GM12878 (cell line): Measurements from ENCODE around the gene TRIP12. TPM values are rescaled to one million over a fixed set of nuclear protein-coding genes. Genes with fewer than 3 reads are reported as not detected.
A peak's percentile ranks its signal among the peaks of the same experiment; 100 is the strongest.
"Not testable (repeated sequence)": the region's sequence is repeated elsewhere in the genome, so short reads cannot be mapped to it uniquely, and the experiment has no call there.

Experiments
- ATAC-seq: fragments of 200-7000 bp; cut with Tn5 transposase; 3 replicates; pipeline ENCODE4 v1.9.1; 2020; ENCODE audit warnings: mild to moderate bottlenecking, moderate library complexity
- BruUV-seq: library from RNA; stranded (reverse); fragments of 400-500 nt; replicated peaks from 2 replicates; lab custom pipeline; 2021; lab: Mats Ljungman, UMichigan
- CTCF ChIA-PET: fragments of 300-600 bp; sonication (Branson Sonifier 250); formaldehyde crosslinking; extraction: SDS; loops from one replicate; lab custom pipeline; 2021; ENCODE audit warnings: inconsistent platforms; lab: Yijun Ruan, JAX
- POLR2A ChIA-PET: fragments of 350-600 bp; formaldehyde crosslinking; extraction: SDS; loops from one replicate; lab custom pipeline; 2021; ENCODE audit warnings: inconsistent platforms; lab: Charles Lee
- RAD21 ChIA-PET: fragments of 300-600 bp; sonication (Branson Sonifier 250); formaldehyde crosslinking; loops from one replicate; lab custom pipeline; 2023; ENCODE audit warnings: antibody characterized with exemption; ENCODE audit not compliant: unreplicated experiment; lab: Charles Lee
- SMC1A ChIA-PET: fragments of 300-600 bp; sonication (Branson Sonifier 250); formaldehyde crosslinking; loops from one replicate; lab custom pipeline; 2023; ENCODE audit not compliant: unreplicated experiment, uncharacterized antibody; lab: Charles Lee
- DNase-seq: peaks from one replicate; pipeline ENCODE4 v3.0.0-alpha.2; 2011; ENCODE audit warnings: low read depth, low spot score
- FAIRE-seq: peaks from 3 replicates; lab custom pipeline; 2011; peaks lifted over from hg19 to GRCh38; lab: Jason Lieb, UNC
- H2AFZ ChIP-seq: 2 replicates; pipeline ENCODE4 v1.6.0; 2011; ENCODE audit warnings: low read depth, low read length, control low read depth; ENCODE audit not compliant: control insufficient read depth
- H3K27ac ChIP-seq: 2 replicates; pipeline ENCODE4 v1.5.1; 2011; ENCODE audit warnings: control low read depth; ENCODE audit not compliant: control insufficient read depth, insufficient read depth
- H3K27me3 ChIP-seq, 2 experiments: replicated peaks in 1 of 2; 2 replicates each; pipeline versions ENCODE4 v1.6.0 to v1.6.1; 2011; ENCODE audit warnings: low read length in 1 of 2; ENCODE audit not compliant: control insufficient read depth in 2 of 2, insufficient read depth in 2 of 2
- H3K36me3 ChIP-seq, 2 experiments: 2 replicates each; pipeline ENCODE4 v1.5.1; 2011; ENCODE audit warnings: low read length in 1 of 2; ENCODE audit not compliant: control insufficient read depth in 2 of 2, insufficient read depth in 2 of 2
- H3K4me1 ChIP-seq: 2 replicates; pipeline ENCODE4 v1.6.1; 2011; ENCODE audit warnings: mild to moderate bottlenecking, low read length, moderate library complexity, mixed read lengths; ENCODE audit not compliant: control insufficient read depth, insufficient read depth
- H3K4me2 ChIP-seq: 2 replicates; pipeline ENCODE4 v1.6.0; 2011; ENCODE audit warnings: control low read depth; ENCODE audit not compliant: control insufficient read depth, insufficient read depth
- H3K4me3 ChIP-seq: fragments of 200-600 bp; sonication (generic); 2 replicates; pipeline ENCODE4 v1.5.1; 2016
- H3K79me2 ChIP-seq: 2 replicates; pipeline ENCODE4 v1.6.0; 2011; ENCODE audit warnings: low read length; ENCODE audit not compliant: control insufficient read depth, insufficient read depth
- H3K9ac ChIP-seq: 2 replicates; pipeline ENCODE4 v1.8.0; 2011; ENCODE audit warnings: low read length, control low read depth, mixed read lengths; ENCODE audit not compliant: control insufficient read depth, insufficient read depth
- H3K9me3 ChIP-seq: replicated peaks from 3 replicates; pipeline ENCODE4 v1.5.1; 2011; ENCODE audit warnings: mild to moderate bottlenecking, low read length; ENCODE audit not compliant: control insufficient read depth, insufficient read depth
- H4K20me1 ChIP-seq: 2 replicates; pipeline ENCODE4 v1.6.0; 2011; ENCODE audit not compliant: control insufficient read depth, insufficient read depth
- CREM ChIP-seq: IDR thresholded peaks from 2 replicates; pipeline ENCODE4 v1.6.1; 2014; ENCODE audit warnings: antibody characterized with exemption, low read depth
- EED ChIP-seq: sonication (generic); IDR thresholded peaks from 2 replicates; pipeline ENCODE4 v1.6.1; 2016; ENCODE audit warnings: antibody characterized with exemption, low read depth
- ETV6 ChIP-seq, 2 experiments: fragments of 450-650 bp in 1 of 2; IDR thresholded peaks in 1 of 2; conservative IDR thresholded peaks in 1 of 2; 2 replicates each; pipeline ENCODE4 v1.6.1; 2014; ENCODE audit warnings: antibody characterized with exemption in 1 of 2, borderline replicate concordance in 1 of 2, low read depth in 1 of 2, mild to moderate bottlenecking in 1 of 2, moderate library complexity in 1 of 2
- IKZF2 ChIP-seq, 2 experiments: fragments of 450-650 bp; IDR thresholded peaks; 2 replicates each; pipeline ENCODE4 v1.6.1; 2017; ENCODE audit warnings: mild to moderate bottlenecking in 2 of 2, moderate library complexity in 2 of 2
- IRF4 ChIP-seq: IDR thresholded peaks from 2 replicates; pipeline ENCODE4 v1.6.1; 2011; ENCODE audit warnings: low read depth, low read length
- JUNB ChIP-seq: IDR thresholded peaks from 2 replicates; pipeline ENCODE4 v1.6.1; 2016; ENCODE audit warnings: antibody characterized with exemption, mild to moderate bottlenecking
- MEF2A ChIP-seq: IDR thresholded peaks from 2 replicates; pipeline ENCODE4 v1.6.1; 2011; ENCODE audit warnings: low read depth, mild to moderate bottlenecking, low read length, moderate library complexity; ENCODE audit not compliant: insufficient read depth
- PML ChIP-seq: IDR thresholded peaks from 2 replicates; pipeline ENCODE4 v1.6.1; 2012; ENCODE audit warnings: low read length, inconsistent platforms
- RUNX3 ChIP-seq: IDR thresholded peaks from 2 replicates; pipeline ENCODE4 v1.6.1; 2012; ENCODE audit warnings: low read length, inconsistent platforms
- TCF12 ChIP-seq: IDR thresholded peaks from 2 replicates; pipeline ENCODE4 v1.6.1; 2011; ENCODE audit warnings: low read depth, mild to moderate bottlenecking, low read length
- WGBS: methylation state at CpG from one replicate; pipeline ENCODE4 v1.1.6; 2016; ENCODE audit warnings: low lambda C conversion rate; ENCODE audit not compliant: insufficient replicate concordance, insufficient coverage; ENCODE audit errors: missing lambda C conversion rate; 5-methylcytosine and 5-hydroxymethylcytosine counted together
- in situ Hi-C: fragments of 300-500 bp; cut with MboI; formaldehyde crosslinking; loops from 9 replicates; pipeline ENCODE4 v1.14.3; 2018; ENCODE audit warnings: mixed read lengths
- intact Hi-C: fragments of 100-400 bp; cut with micrococcal nuclease; formaldehyde crosslinking; loops from one replicate; pipeline ENCODE4 v1.14.2; 2022; ENCODE audit not compliant: unreplicated experiment
- polyA plus RNA-seq, 11 experiments: library from polyadenylated mRNA; depleted of rRNA in 4 of 11; unstranded in 6 of 11; stranded (reverse) in 5 of 11; fragments of >200 nt; fragmentation: Nextera tagmentation in 4 of 11; fragmentation: Illumina TruSeq in 1 of 11; extraction: Ambion mirVana in 4 of 11; extraction: Trizol in 1 of 11; gene quantifications; 1 replicate in 1 of 11; 2 replicates in 10 of 11; pipeline versions ENCODE4 v1.2.1 to v1.2.3, GENCODE V29; 2011 to 2016; ENCODE audit warnings: inconsistent platforms in 2 of 11, missing spikeins in 2 of 11, low read depth in 1 of 11
- total RNA-seq, 4 experiments: library from RNA; depleted of rRNA in 3 of 4; stranded (reverse); fragments of >200 nt in 3 of 4; fragmentation: Illumina TruSeq in 1 of 4; extraction: Trizol in 1 of 4; gene quantifications; 2 replicates each; pipeline versions ENCODE4 v1.2.1 to v1.2.3, GENCODE V29; 2013 to 2021
- TF ChIP-seq, protein P1 (sequence below): fragments of 450-650 bp; IDR thresholded peaks from 2 replicates; pipeline ENCODE4 v1.6.1; 2016; ENCODE audit warnings: mild to moderate bottlenecking

The TRIP12 gene
- total and polyA plus RNA-seq, 10 of the 15 experiments (the other 5 are each of a cell fraction or from before 2014, with no cell fraction given) = 23.1 to 207 (median 97.0) TPM

DNA sequence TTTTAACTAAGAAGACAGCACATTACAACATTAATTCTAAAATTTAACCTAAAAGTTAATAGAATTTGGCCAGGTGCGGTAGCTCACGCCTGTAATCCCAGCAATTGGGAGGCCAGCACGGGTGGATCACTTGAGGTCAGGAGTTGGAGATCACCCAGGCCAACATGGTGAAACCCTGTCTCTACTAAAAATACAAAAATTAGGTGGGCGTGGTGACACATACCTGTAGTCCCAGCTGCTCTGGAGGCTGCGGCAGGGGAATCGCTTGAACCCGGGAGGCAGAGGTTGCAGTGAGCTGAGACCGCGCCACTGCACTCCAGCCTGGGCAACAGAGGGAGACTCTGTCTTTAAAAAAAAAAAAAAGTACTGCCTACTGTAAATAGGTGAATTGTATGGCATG, 21.3 kb downstream of the TRIP12 start:
- H3K27me3 ChIP-seq, DNase-seq, H3K9me3 ChIP-seq, H3K27ac ChIP-seq, H4K20me1 ChIP-seq: not testable (repeated sequence)
- WGBS = 39% methylated on average over 9 of the region's 9 CpGs
- RAD21 ChIA-PET = interaction anchor here (1.4 kb wide), 1 partner anchor 11 kb away, joined by 3 read pairs; no protein-coding TSS in a partner anchor
- TF ChIP-seq IKZF2 (IDR thresholded peaks at IDR 0.05) (peak in 1 of 2 experiments; percentile 10; a peak in 1 of 4 replicates), EED (0 out of 2 replicates have a peak, but pooled peaks have one; percentile 16), MEF2A (0 out of 2 replicates have a peak, but pooled peaks have one; percentile 49), TCF12 (peak; percentile 61; the same call in 1 of the 2 replicates), PML (0 out of 2 replicates have a peak, but pooled peaks have one; percentile 29), RUNX3 (0 out of 2 replicates have a peak, but pooled peaks have one; percentile 30), JUNB (peak; percentile 66; the same call in 1 of the 2 replicates), CREM (peak; percentile 49; the same call in 1 of the 2 replicates), IRF4 (0 out of 2 replicates have a peak, but pooled peaks have one; percentile 28), ETV6 (conservative IDR thresholded peaks at IDR 0.05 in 1 of 2, IDR thresholded peaks at IDR 0.05 in 1 of 2; ENCODE audit: borderline replicate concordance in 1 of 2, low read depth in 1 of 2) (0 out of 4 replicates have a peak, but pooled peaks of 1 of the 2 experiments have one; percentile 8)
- TF ChIP-seq, protein P1, sequence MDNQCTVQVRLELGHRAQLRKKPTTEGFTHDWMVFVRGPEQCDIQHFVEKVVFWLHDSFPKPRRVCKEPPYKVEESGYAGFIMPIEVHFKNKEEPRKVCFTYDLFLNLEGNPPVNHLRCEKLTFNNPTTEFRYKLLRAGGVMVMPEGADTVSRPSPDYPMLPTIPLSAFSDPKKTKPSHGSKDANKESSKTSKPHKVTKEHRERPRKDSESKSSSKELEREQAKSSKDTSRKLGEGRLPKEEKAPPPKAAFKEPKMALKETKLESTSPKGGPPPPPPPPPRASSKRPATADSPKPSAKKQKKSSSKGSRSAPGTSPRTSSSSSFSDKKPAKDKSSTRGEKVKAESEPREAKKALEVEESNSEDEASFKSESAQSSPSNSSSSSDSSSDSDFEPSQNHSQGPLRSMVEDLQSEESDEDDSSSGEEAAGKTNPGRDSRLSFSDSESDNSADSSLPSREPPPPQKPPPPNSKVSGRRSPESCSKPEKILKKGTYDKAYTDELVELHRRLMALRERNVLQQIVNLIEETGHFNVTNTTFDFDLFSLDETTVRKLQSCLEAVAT = 0 out of 2 replicates have a peak, but pooled peaks have one; percentile 29
- TF ChIP-seq, all 136 proteins: peak for 11; not testable (repeated sequence) for 125
- ChIA-PET SMC1A (interaction anchor here (0.8 to 1.5 kb wide), 3 partner anchors 9 to 99 kb away, joined by 3 to 4 read pairs (median 3); no protein-coding TSS in a partner anchor), CTCF (interaction anchor here (0.6 to 6.2 kb wide), 6 partner anchors 10 to 119 kb away, joined by 3 to 32 read pairs (median 4); no protein-coding TSS in a partner anchor), POLR2A (interaction anchor here (0.6 kb wide), 1 partner anchor 14 kb away, joined by 3 read pairs; no protein-coding TSS in a partner anchor)
- ATAC-seq, H3K9ac ChIP-seq, H3K4me1 ChIP-seq, BruUV-seq, H3K4me3 ChIP-seq, FAIRE-seq, intact Hi-C loops, H2AFZ ChIP-seq, H3K4me2 ChIP-seq, in situ Hi-C loops: not testable (repeated sequence)
- H3K36me3 ChIP-seq = peaks cover 5 to 25% of the 10 kb centered on the region in 2 experiments
- peaks cover 83% of the 10 kb centered on the region for H3K79me2 ChIP-seq
